H1 (cell line): Measurements from ENCODE around the gene PTTG1IP. TPM values are rescaled to one million over a fixed set of nuclear protein-coding genes. Genes with fewer than 3 reads are reported as not detected.

Experiments used
- CTCF ChIA-PET: fragments of 300-600 bp; sonication (Branson Sonifier 250); formaldehyde crosslinking; loops from one replicate; lab custom pipeline; 2021; ENCODE audit not compliant: partially characterized antibody; lab: Charles Lee
- POLR2A ChIA-PET: fragments of 300-600 bp; sonication (Branson Sonifier 250); formaldehyde crosslinking; loops from one replicate; lab custom pipeline; 2021; ENCODE audit warnings: inconsistent platforms; ENCODE audit not compliant: partially characterized antibody; lab: Charles Lee
- DNase-seq, 2 experiments: peaks; one replicate each; pipeline versions ENCODE4 v3.0.0 to v3.0.0-alpha.2; 2010 to 2022; ENCODE audit warnings: low spot score in 2 of 2, low read depth in 1 of 2, mixed read lengths in 1 of 2
- FAIRE-seq: peaks from 2 replicates; lab custom pipeline; 2011; peaks lifted over from hg19 to GRCh38; lab: Jason Lieb, UNC
- H2AFZ ChIP-seq: 2 replicates; pipeline ENCODE4 v1.8.1; 2012; ENCODE audit warnings: low read length, inconsistent platforms
- H2AK5ac ChIP-seq: 2 replicates; pipeline ENCODE4 v1.6.1; 2013; ENCODE audit warnings: low read depth, low read length
- H2BK120ac ChIP-seq: replicated peaks from 2 replicates; pipeline ENCODE3; 2013; ENCODE audit warnings: low read depth, low read length, inconsistent platforms
- H2BK12ac ChIP-seq: 2 replicates; pipeline ENCODE4 v1.6.1; 2013; ENCODE audit warnings: low read depth, low read length
- H2BK15ac ChIP-seq: 2 replicates; pipeline ENCODE4 v1.6.1; 2013; ENCODE audit warnings: low read length
- H2BK20ac ChIP-seq: 2 replicates; pipeline ENCODE4 v1.6.1; 2013; ENCODE audit warnings: low read length
- H2BK5ac ChIP-seq: 2 replicates; pipeline ENCODE4 v1.6.1; 2013; ENCODE audit warnings: low read depth, low read length
- H3K14ac ChIP-seq: 2 replicates; pipeline ENCODE4 v1.6.1; 2013; ENCODE audit warnings: inconsistent platforms; ENCODE audit not compliant: insufficient read length
- H3K18ac ChIP-seq: 2 replicates; pipeline ENCODE4 v1.6.1; 2013; ENCODE audit warnings: low read length; ENCODE audit errors: extremely low read depth
- H3K23ac ChIP-seq: 2 replicates; pipeline ENCODE4 v1.6.1; 2013; ENCODE audit warnings: inconsistent platforms; ENCODE audit not compliant: insufficient read length
- H3K23me2 ChIP-seq: 2 replicates; pipeline ENCODE4 v1.6.1; 2013; ENCODE audit warnings: low read depth, low read length
- H3K27ac ChIP-seq: 2 replicates; pipeline ENCODE4 v1.6.1; 2011; ENCODE audit warnings: low read depth, low read length, inconsistent platforms
- H3K27me3 ChIP-seq, 4 experiments: replicated peaks in 1 of 4; 1 replicate in 1 of 4; 2 replicates in 3 of 4; pipeline versions ENCODE4 v1.6.1 to v1.8.1; 2011 to 2013; ENCODE audit warnings: low read length in 3 of 4, mild to moderate bottlenecking in 3 of 4, inconsistent platforms in 2 of 4, mixed read lengths in 2 of 4, moderate library complexity in 1 of 4; ENCODE audit not compliant: control insufficient read depth in 3 of 4, insufficient read depth in 3 of 4; ENCODE audit errors: extremely low read depth in 1 of 4
- H3K36me3 ChIP-seq, 4 experiments: 2 replicates each; pipeline versions ENCODE4 v1.6.1 to v1.8.1; 2011 to 2013; ENCODE audit warnings: mild to moderate bottlenecking in 4 of 4, low read length in 3 of 4, moderate library complexity in 2 of 4, control low read depth in 1 of 4, inconsistent platforms in 1 of 4; ENCODE audit not compliant: insufficient read depth in 4 of 4, control insufficient read depth in 2 of 4
- H3K4ac ChIP-seq: replicated peaks from 2 replicates; pipeline ENCODE3; 2013; ENCODE audit warnings: low read length, low read depth, mixed read lengths, inconsistent platforms; ENCODE audit not compliant: insufficient read length
- H3K4me1 ChIP-seq, 4 experiments: replicated peaks in 1 of 4; 1 replicate in 1 of 4; 2 replicates in 3 of 4; pipeline versions ENCODE4 v1.6.1 to v1.8.1; 2011 to 2013; ENCODE audit warnings: low read length in 3 of 4, inconsistent platforms in 2 of 4, mixed read lengths in 1 of 4; ENCODE audit not compliant: insufficient read depth in 4 of 4, control insufficient read depth in 3 of 4
- H3K4me2 ChIP-seq, 2 experiments: 2 replicates each; pipeline versions ENCODE4 v1.6.1 to v1.8.1; 2011 to 2013; ENCODE audit warnings: low read depth in 2 of 2, low read length in 2 of 2, control low read depth in 1 of 2, inconsistent platforms in 1 of 2, mild to moderate bottlenecking in 1 of 2; ENCODE audit not compliant: insufficient read depth in 1 of 2
- H3K4me3 ChIP-seq, 4 experiments: fragments of 200-600, 300-600 bp in 1 of 4; sonication (generic), shearing (Covaris generic), sonication (Bioruptor Twin) in 1 of 4; 2 replicates each; pipeline versions ENCODE4 v1.5.1 to v1.8.1; 2011 to 2016; ENCODE audit warnings: low read length in 4 of 4, low read depth in 3 of 4, control low read depth in 2 of 4, inconsistent platforms in 2 of 4, mild to moderate bottlenecking in 2 of 4, mixed read lengths in 1 of 4, moderate library complexity in 1 of 4; ENCODE audit not compliant: insufficient read depth in 2 of 4; ENCODE audit errors: extremely low read depth in 1 of 4
- H3K56ac ChIP-seq: replicated peaks from 2 replicates; pipeline ENCODE3; 2013; ENCODE audit warnings: low read depth, mild to moderate bottlenecking, mixed read lengths, low read length, inconsistent platforms; ENCODE audit not compliant: insufficient read length
- H3K79me1 ChIP-seq: 2 replicates; pipeline ENCODE4 v1.6.1; 2013; ENCODE audit warnings: low read depth, low read length, control low read depth
- H3K79me2 ChIP-seq, 2 experiments: 2 replicates each; pipeline versions ENCODE4 v1.6.1 to v1.8.1; 2012 to 2013; ENCODE audit warnings: low read length in 2 of 2, mild to moderate bottlenecking in 2 of 2, inconsistent platforms in 1 of 2; ENCODE audit not compliant: insufficient read depth in 2 of 2, control insufficient read depth in 1 of 2
- H3K9ac ChIP-seq, 4 experiments: replicated peaks in 1 of 4; 1 replicate in 1 of 4; 2 replicates in 3 of 4; pipeline versions ENCODE4 v1.6.1 to v1.8.1; 2011 to 2013; ENCODE audit warnings: low read depth in 3 of 4, low read length in 3 of 4, control low read depth in 2 of 4, mild to moderate bottlenecking in 2 of 4, moderate library complexity in 2 of 4, inconsistent platforms in 1 of 4; ENCODE audit errors: extremely low read depth in 1 of 4
- H3K9me3 ChIP-seq, 2 experiments: 2 replicates each; pipeline versions ENCODE4 v1.6.1 to v1.8.1; 2012 to 2013; ENCODE audit warnings: mild to moderate bottlenecking in 2 of 2, moderate library complexity in 2 of 2, control low read depth in 1 of 2, inconsistent platforms in 1 of 2, low read depth in 1 of 2, low read length in 1 of 2, mixed read lengths in 1 of 2; ENCODE audit not compliant: insufficient read depth in 2 of 2
- H4K20me1 ChIP-seq, 2 experiments: replicated peaks in 1 of 2; 2 replicates each; pipeline versions ENCODE3 to v1.8.1; 2011 to 2013; ENCODE audit warnings: inconsistent platforms in 2 of 2, low read length in 2 of 2, mild to moderate bottlenecking in 1 of 2; ENCODE audit not compliant: insufficient read depth in 2 of 2, control insufficient read depth in 1 of 2
- H4K5ac ChIP-seq: 2 replicates; pipeline ENCODE4 v1.6.1; 2013; ENCODE audit warnings: low read length, low read depth, mixed read lengths, inconsistent platforms; ENCODE audit not compliant: insufficient read length
- H4K8ac ChIP-seq: 2 replicates; pipeline ENCODE4 v1.8.0; 2013; ENCODE audit warnings: mild to moderate bottlenecking, moderate library complexity, low read length, inconsistent platforms; ENCODE audit not compliant: insufficient read depth; ENCODE audit errors: extremely low read depth
- H4K91ac ChIP-seq: replicated peaks from 2 replicates; pipeline ENCODE3; 2013; ENCODE audit warnings: low read length, mixed read lengths, inconsistent platforms; ENCODE audit not compliant: insufficient read length
- ASH2L ChIP-seq: fragments of 200-600, 300-600 bp; sonication (generic); IDR thresholded peaks from one replicate; pipeline ENCODE4 v1.7.1; 2017; ENCODE audit warnings: low read length
- CHD1 ChIP-seq: IDR thresholded peaks from 2 replicates; pipeline ENCODE4 v1.6.1; 2012; ENCODE audit warnings: low read depth, low read length, improper control_type of control experiment
- FOSL1 ChIP-seq: IDR thresholded peaks from 2 replicates; pipeline ENCODE4 v1.6.1; 2011; ENCODE audit warnings: mild to moderate bottlenecking, low read depth, low read length, moderate library complexity; ENCODE audit not compliant: insufficient read depth
- JUN ChIP-seq: IDR thresholded peaks from 2 replicates; pipeline ENCODE4 v1.6.1; 2011; ENCODE audit warnings: low read depth, mild to moderate bottlenecking, improper control_type of control experiment, low read length
- NRF1 ChIP-seq: IDR thresholded peaks from 2 replicates; pipeline ENCODE4 v1.6.1; 2011; ENCODE audit warnings: mild to moderate bottlenecking, low read depth, low read length, improper control_type of control experiment
- POLR2A ChIP-seq, 2 experiments: IDR thresholded peaks; 1 replicate in 1 of 2; 2 replicates in 1 of 2; pipeline ENCODE4 v1.6.1; 2011; ENCODE audit warnings: low read depth in 2 of 2, low read length in 2 of 2, mild to moderate bottlenecking in 2 of 2; ENCODE audit errors: control extremely low read depth in 1 of 2
- RXRA ChIP-seq: IDR thresholded peaks from 2 replicates; pipeline ENCODE4 v1.6.1; 2011; ENCODE audit warnings: low read depth, mild to moderate bottlenecking, low read length, moderate library complexity; ENCODE audit not compliant: insufficient read depth
- SIX5 ChIP-seq: IDR thresholded peaks from 2 replicates; pipeline ENCODE4 v1.6.1; 2011; ENCODE audit warnings: mild to moderate bottlenecking, low read depth, low read length
- SP1 ChIP-seq: IDR thresholded peaks from 2 replicates; pipeline ENCODE4 v1.6.1; 2011; ENCODE audit warnings: low read depth, low read length
- TBP ChIP-seq: IDR thresholded peaks from 2 replicates; pipeline ENCODE4 v1.6.1; 2011; ENCODE audit warnings: low read depth, low read length, improper control_type of control experiment
- WGBS, 2 experiments: shearing (Covaris generic) in 1 of 2; methylation state at CpG; one replicate each; pipeline versions ENCODE4 v1.1.6 to v1.1.7; 2013 to 2015; ENCODE audit warnings: low lambda C conversion rate in 2 of 2, mixed read lengths in 2 of 2, inconsistent platforms in 1 of 2, low coverage in 1 of 2, missing lambda C conversion rate in 1 of 2; ENCODE audit not compliant: insufficient replicate concordance in 2 of 2, insufficient coverage in 1 of 2, insufficient read length in 1 of 2; ENCODE audit errors: extremely low coverage in 1 of 2, missing lambda C conversion rate in 1 of 2; 5-methylcytosine and 5-hydroxymethylcytosine counted together
- polyA plus RNA-seq, 7 experiments: library from polyadenylated mRNA; depleted of rRNA in 3 of 7; stranded (reverse) in 5 of 7; unstranded in 2 of 7; fragments of >200 nt in 5 of 7; fragments of 200-250 nt in 2 of 7; gene quantifications; 1 replicate in 5 of 7; 2 replicates in 1 of 7; 4 replicates in 1 of 7; pipeline versions ENCODE4 v1.2.1 to v1.2.3, GENCODE V29; 2011 to 2013; ENCODE audit warnings: missing spikeins in 2 of 7, mixed read lengths in 2 of 7
- total RNA-seq: library from RNA; stranded (reverse); fragmentation: NEBNext Ultra II Directional; extraction: Animal tissue kit (Norgen Biotek cat#: 25700); gene quantifications from 2 replicates; pipeline ENCODE4 v1.2.1, GENCODE V29; 2021
- TF ChIP-seq, protein P1 (sequence below): IDR thresholded peaks from 2 replicates; pipeline ENCODE4 v1.6.1; 2012; ENCODE audit warnings: low read length, inconsistent platforms
- TF ChIP-seq, protein P2 (sequence below): IDR thresholded peaks from 2 replicates; pipeline ENCODE4 v1.6.1; 2012; ENCODE audit warnings: inconsistent platforms

Gene PTTG1IP
- total and polyA plus RNA-seq, 2 of the 8 experiments (the other 6 are each of a cell fraction or from before 2014, with no cell fraction given) = 90.8 to 130 TPM

DNA sequence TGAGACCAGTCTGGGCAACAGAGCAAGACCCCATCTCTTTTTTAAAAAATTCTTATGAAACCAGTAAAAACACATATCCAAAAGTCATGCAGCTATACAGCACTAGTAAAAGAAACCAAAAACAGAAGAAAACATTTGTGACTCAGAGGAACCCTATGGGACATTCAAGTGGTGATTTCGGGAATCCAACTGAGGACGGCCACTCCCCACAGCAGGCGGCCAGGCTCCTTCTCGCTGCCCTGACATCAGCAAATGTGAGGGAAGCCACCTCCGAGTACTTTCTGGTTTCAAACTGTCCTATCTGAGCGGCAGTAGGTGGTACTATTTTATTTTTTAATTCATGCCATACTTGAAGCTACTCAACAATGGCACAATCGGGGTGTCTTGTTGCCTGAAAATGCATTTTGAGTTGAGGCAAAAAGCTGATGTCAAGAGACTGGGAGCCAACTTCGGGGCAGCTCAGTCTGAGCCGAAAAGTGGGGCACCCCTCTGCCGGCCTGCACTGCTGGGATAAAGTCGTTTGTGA is 58.9 kb downstream of the PTTG1IP start:
- Histone ChIP-seq H2BK12ac (no peak overlapping the region), H3K27ac (no peak overlapping the region), H4K91ac (no peak overlapping the region), H3K18ac (no peak overlapping the region), H3K4me3 (no peak overlapping the region), H3K14ac (no peak overlapping the region), H2BK5ac (no peak overlapping the region), H3K79me2 (peaks cover 10 to 63% of the 10 kb centered on the region in 2 experiments), H3K9me3 (peaks cover 6 to 11% of the 10 kb centered on the region in 2 experiments; a peak in 3 of 4 replicates), H3K36me3 (peaks cover 0 to 6% (median 0%) of the 10 kb centered on the region in 4 experiments; a peak in 4 of 8 replicates), H2AK5ac (no peak overlapping the region), H2BK15ac (no peak overlapping the region), H3K23ac (no peak overlapping the region), H4K8ac (no peak overlapping the region), H2BK20ac (no peak overlapping the region), H4K20me1 (peaks cover 11 to 30% of the 10 kb centered on the region in 2 experiments), H3K23me2 (peaks cover 13% of the 10 kb centered on the region; the same call in 1 of the 2 replicates), H2AFZ (no peak overlapping the region), H3K79me1 (peaks cover 20% of the 10 kb centered on the region), H3K4ac (no peak overlapping the region), H4K5ac (no peak overlapping the region), H3K56ac (no peak overlapping the region), H3K4me1 (peaks cover 0 to 18% (median 5%) of the 10 kb centered on the region in 4 experiments; a peak in 4 of 7 replicates), H3K27me3 (peaks cover 0 to 10% (median 6%) of the 10 kb centered on the region in 4 experiments; a peak in 5 of 7 replicates), H3K9ac (no peak overlapping the region), H2BK120ac (no peak overlapping the region), H3K4me2 (0 out of 4 replicates have a peak overlapping the region, but pooled peaks of 1 of the 2 experiments have one; percentile 8)
- CTCF ChIA-PET = interaction anchor here (0.6 to 1.2 kb wide), 4 partner anchors 12 to 41 kb away, joined by 3 to 4 read pairs (median 3); no protein-coding TSS in a partner anchor
- no peak for DNase-seq
- POLR2A ChIA-PET = interaction anchor here (0.7 to 4.4 kb wide), 4 partner anchors 12 to 230 kb away, joined by 3 to 72 read pairs (median 4); partner anchors contain the start of genes PTTG1IP and UBE2G2
- 83% methylated on average over 9 of the region's 11 CpGs; no CpG with 5 or more reads in 1 of the 2 experiments for WGBS, 2 experiments
- FAIRE-seq = no peak
- TF ChIP-seq NRF1 (no peak), TBP (no peak), RXRA (no peak), FOSL1 (no peak), JUN (no peak), CHD1 (no peak), ASH2L (no peak), POLR2A (IDR thresholded peaks at IDR 0.05; ENCODE audit: control extremely low read depth in 1 of 2, low read depth in 2 of 2, low read length in 2 of 2) (no peak), SP1 (no peak), SIX5 (no peak)
- TF ChIP-seq, protein P1, sequence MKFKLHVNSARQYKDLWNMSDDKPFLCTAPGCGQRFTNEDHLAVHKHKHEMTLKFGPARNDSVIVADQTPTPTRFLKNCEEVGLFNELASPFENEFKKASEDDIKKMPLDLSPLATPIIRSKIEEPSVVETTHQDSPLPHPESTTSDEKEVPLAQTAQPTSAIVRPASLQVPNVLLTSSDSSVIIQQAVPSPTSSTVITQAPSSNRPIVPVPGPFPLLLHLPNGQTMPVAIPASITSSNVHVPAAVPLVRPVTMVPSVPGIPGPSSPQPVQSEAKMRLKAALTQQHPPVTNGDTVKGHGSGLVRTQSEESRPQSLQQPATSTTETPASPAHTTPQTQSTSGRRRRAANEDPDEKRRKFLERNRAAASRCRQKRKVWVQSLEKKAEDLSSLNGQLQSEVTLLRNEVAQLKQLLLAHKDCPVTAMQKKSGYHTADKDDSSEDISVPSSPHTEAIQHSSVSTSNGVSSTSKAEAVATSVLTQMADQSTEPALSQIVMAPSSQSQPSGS = no peak
- TF ChIP-seq, protein P2, sequence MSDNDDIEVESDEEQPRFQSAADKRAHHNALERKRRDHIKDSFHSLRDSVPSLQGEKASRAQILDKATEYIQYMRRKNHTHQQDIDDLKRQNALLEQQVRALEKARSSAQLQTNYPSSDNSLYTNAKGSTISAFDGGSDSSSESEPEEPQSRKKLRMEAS = no peak
